ENCODE data around the gene ICAM3. TPM values are rescaled to one million over a fixed set of nuclear protein-coding genes. Genes with fewer than 3 reads are reported as not detected.
"Not testable (repeated sequence)": the region's sequence is repeated elsewhere in the genome, so short reads cannot be mapped to it uniquely, and the experiment has no call there.

The ICAM3 gene
- total RNA-seq, 1 experiment from 2014 or later: 46.9 TPM

- Histone ChIP-seq H3K79me2 (ENCODE audit: low read length) (peaks cover 4% of the 10 kb centered on the region), H3K4me3 (ENCODE audit: low read length) (no peak overlapping the region), H4K20me1 (ENCODE audit: low read length) (no peaks in the 10 kb centered on the region), H2AFZ (ENCODE audit: low read length) (no peak overlapping the region), H3K4me1 (ENCODE audit: insufficient read depth, low read length) (peaks cover 10% of the 10 kb centered on the region; the same call in 1 of the 2 replicates), H3K27me3 (ENCODE audit: low read length) (no peaks in the 10 kb centered on the region), H3F3A (ENCODE audit: low read length, unreplicated experiment) (no peaks in the 10 kb centered on the region), H3K9ac (ENCODE audit: low read length) (no peak overlapping the region), H3K4me2 (ENCODE audit: low read length) (no peak overlapping the region), H3K9me3 (ENCODE audit: low read length) (no peaks in the 10 kb centered on the region), H3K36me3 (ENCODE audit: low read depth, low read length) (no peaks in the 10 kb centered on the region), H3K9me2 (replicated peaks; ENCODE audit: low read length) (no peaks in the 10 kb centered on the region), H3K27ac (ENCODE audit: low read length) (no peak overlapping the region)
- TF ChIP-seq EZH2phosphoT487 (IDR thresholded peaks at IDR 0.05; ENCODE audit: borderline replicate concordance, low read length): no peak
- no peak for TF ChIP-seq EZH2 (IDR thresholded peaks at IDR 0.05; ENCODE audit: low read length, unreplicated experiment)
- no peak for TF ChIP-seq CTCF (conservative IDR thresholded peaks at IDR 0.05; ENCODE audit: low read depth, low read length)
- no TSS peak for BruUV-seq (replicated peaks)
- CTCF ChIA-PET: interaction anchor here (0.7 kb wide), 1 partner anchor 50 kb away, joined by 12 read pairs; no protein-coding TSS in a partner anchor
- DNase-seq: no peak
- no peak for ATAC-seq
- intact Hi-C loops (cut with micrococcal nuclease): loop anchor here (10.0 kb wide), 1 partner anchor 46 kb away; the partner anchor contains the start of gene TYK2
- POLR2A ChIA-PET (ENCODE audit: unreplicated experiment): no interaction called here
These were observed 484 bp downstream of the ICAM3 start for GRCh38 chr19:10338940-10339339.

GRCh38 chr19:10336725-10337124 is 2.7 kb downstream of the ICAM3 start:
- H3K9me2 ChIP-seq (replicated peaks; ENCODE audit: low read length); H3F3A ChIP-seq (ENCODE audit: low read length, unreplicated experiment); H3K36me3 ChIP-seq (ENCODE audit: low read depth, low read length); POLR2A ChIA-PET (ENCODE audit: unreplicated experiment); H4K20me1 ChIP-seq (ENCODE audit: low read length); H3K4me3 ChIP-seq (ENCODE audit: low read length); H2AFZ ChIP-seq (ENCODE audit: low read length); H3K4me2 ChIP-seq (ENCODE audit: low read length); H3K27ac ChIP-seq (ENCODE audit: low read length); ATAC-seq; H3K9me3 ChIP-seq (ENCODE audit: low read length); BruUV-seq (replicated peaks); H3K27me3 ChIP-seq (ENCODE audit: low read length); H3K9ac ChIP-seq (ENCODE audit: low read length); CTCF ChIA-PET; DNase-seq: not testable (repeated sequence)
- Histone ChIP-seq H3K79me2 (ENCODE audit: low read length) (peaks cover 24% of the 10 kb centered on the region), H3K4me1 (ENCODE audit: insufficient read depth, low read length) (peaks cover 20% of the 10 kb centered on the region)
- intact Hi-C loops (cut with micrococcal nuclease): loop anchor here (10.0 kb wide), 1 partner anchor 48 kb away; the partner anchor contains the start of gene TYK2

- Histone ChIP-seq H3K27me3 (ENCODE audit: low read length) (no peaks in the 10 kb centered on the region), H3F3A (ENCODE audit: low read length, unreplicated experiment) (no peaks in the 10 kb centered on the region), H3K9me3 (ENCODE audit: low read length) (no peaks in the 10 kb centered on the region), H3K36me3 (ENCODE audit: low read depth, low read length) (peaks cover 1% of the 10 kb centered on the region; the same call in 1 of the 2 replicates), H4K20me1 (ENCODE audit: low read length) (peaks cover 9% of the 10 kb centered on the region), H3K27ac (ENCODE audit: low read length) (no peak overlapping the region), H3K9ac (ENCODE audit: low read length) (peak overlapping the region; percentile 20; the same call in 1 of the 2 replicates), H3K4me3 (ENCODE audit: low read length) (peak overlapping the region; percentile 84), H2AFZ (ENCODE audit: low read length) (peak overlapping the region; percentile 82), H3K9me2 (replicated peaks; ENCODE audit: low read length) (no peaks in the 10 kb centered on the region), H3K4me1 (ENCODE audit: insufficient read depth, low read length) (peaks cover 22% of the 10 kb centered on the region), H3K4me2 (ENCODE audit: low read length) (peak overlapping the region; percentile 96), H3K79me2 (ENCODE audit: low read length) (peaks cover 34% of the 10 kb centered on the region)
- ATAC-seq (no peak), DNase-seq (no peak)
- ChIA-PET CTCF (no interaction called here), POLR2A (ENCODE audit: unreplicated experiment) (no interaction called here)
- TF ChIP-seq CTCF (conservative IDR thresholded peaks at IDR 0.05; ENCODE audit: low read depth, low read length) (no peak), EZH2phosphoT487 (IDR thresholded peaks at IDR 0.05; ENCODE audit: borderline replicate concordance, low read length) (no peak), EZH2 (IDR thresholded peaks at IDR 0.05; ENCODE audit: low read length, unreplicated experiment) (no peak)
- BruUV-seq (replicated peaks): no TSS peak
- intact Hi-C loops (cut with micrococcal nuclease): loop anchor here (1.0 to 10.0 kb wide), 2 partner anchors 49 to 66 kb away; partner anchors contain the start of gene TYK2
These were observed 4.0 kb downstream of the ICAM3 start for GRCh38 chr19:10335352-10335985.

Data from PC-3 (cell line).